OCI-LY3 (cell line): Measurements from ENCODE around the gene DPYSL3.

Source experiments
- EZH2phosphoT487 ChIP-seq: fragments of 200-600 bp; shearing (Covaris generic); IDR thresholded peaks from 2 replicates; pipeline ENCODE4 v1.6.1; 2018; ENCODE audit warnings: antibody characterized with exemption, mixed run types, low read depth
- TF ChIP-seq, protein P1 (sequence below): fragments of 200-600, 300-600 bp; sonication (generic); IDR thresholded peaks from 2 replicates; pipeline ENCODE4 v1.5.1; 2014; ENCODE audit warnings: antibody characterized with exemption, low read length, low read depth

- TF ChIP-seq, protein P1, sequence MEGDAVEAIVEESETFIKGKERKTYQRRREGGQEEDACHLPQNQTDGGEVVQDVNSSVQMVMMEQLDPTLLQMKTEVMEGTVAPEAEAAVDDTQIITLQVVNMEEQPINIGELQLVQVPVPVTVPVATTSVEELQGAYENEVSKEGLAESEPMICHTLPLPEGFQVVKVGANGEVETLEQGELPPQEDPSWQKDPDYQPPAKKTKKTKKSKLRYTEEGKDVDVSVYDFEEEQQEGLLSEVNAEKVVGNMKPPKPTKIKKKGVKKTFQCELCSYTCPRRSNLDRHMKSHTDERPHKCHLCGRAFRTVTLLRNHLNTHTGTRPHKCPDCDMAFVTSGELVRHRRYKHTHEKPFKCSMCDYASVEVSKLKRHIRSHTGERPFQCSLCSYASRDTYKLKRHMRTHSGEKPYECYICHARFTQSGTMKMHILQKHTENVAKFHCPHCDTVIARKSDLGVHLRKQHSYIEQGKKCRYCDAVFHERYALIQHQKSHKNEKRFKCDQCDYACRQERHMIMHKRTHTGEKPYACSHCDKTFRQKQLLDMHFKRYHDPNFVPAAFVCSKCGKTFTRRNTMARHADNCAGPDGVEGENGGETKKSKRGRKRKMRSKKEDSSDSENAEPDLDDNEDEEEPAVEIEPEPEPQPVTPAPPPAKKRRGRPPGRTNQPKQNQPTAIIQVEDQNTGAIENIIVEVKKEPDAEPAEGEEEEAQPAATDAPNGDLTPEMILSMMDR, result no peak
- no peak for TF ChIP-seq EZH2phosphoT487
These were observed 70.6 kb downstream of the DPYSL3 start for GRCh38 chr5:147439254-147439653.
